Stimulated activated CD4-positive, alpha-beta T cell treated with anti-CD3 and anti-CD28 coated beads, Interleukin-12 subunit alpha, Interleukin-12 subunit beta, amount 100 ng/mL, for 24 hours (primary cell): Measurements from ENCODE around the gene ARHGAP24.

Source experiments
- DNase-seq, 2 experiments: peaks; one replicate each; pipeline ENCODE4 v3.0.0-alpha.2; 2020; ENCODE audit warnings: low read depth in 2 of 2

ARHGAP24 gene

DNA sequence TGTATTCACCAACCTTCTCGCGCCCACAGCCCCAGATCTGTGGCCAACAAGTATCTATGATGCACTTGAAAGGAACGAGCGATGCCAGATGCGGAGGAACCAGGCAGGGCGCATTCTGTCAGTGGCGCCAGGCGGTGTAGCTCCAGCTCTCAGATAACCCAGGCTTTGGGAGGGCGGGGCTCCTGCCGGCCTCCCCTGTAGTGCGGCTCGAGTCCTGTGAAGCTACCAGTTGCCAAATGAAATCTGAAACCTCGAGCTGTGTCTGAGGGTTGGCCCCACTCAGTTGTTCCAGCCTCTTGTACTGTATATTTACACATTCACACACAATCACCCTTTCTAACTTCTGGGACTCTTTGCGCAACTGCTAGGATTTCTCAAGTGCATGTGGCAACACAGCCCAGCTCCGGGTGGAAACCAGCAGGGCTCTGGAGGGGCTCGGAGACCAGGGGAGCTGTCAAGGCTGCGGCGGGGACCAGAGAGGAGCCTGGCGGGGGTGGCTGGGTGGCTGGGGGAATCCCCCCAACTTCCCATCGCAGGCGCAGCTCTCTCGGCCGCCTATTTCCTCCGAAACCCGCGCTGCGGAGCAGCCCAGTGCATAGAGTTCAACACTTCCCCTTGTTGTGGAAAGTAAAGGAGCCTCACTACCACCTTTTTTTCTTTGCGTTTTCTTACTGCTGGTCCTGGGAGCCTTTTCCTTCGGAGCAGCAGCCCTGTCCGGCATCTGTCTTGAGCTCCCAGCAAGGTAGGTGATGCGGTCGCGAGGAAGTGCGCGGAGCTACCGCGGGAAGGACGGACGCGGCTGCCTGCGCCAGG, at the start of gene ARHGAP24:
Gene ARHGAP24, plus strand, starts transcription at position 333 of the 813 bp plus-strand sequence.
- DNase-seq, result peak in 1 of 2 experiments; percentile 1

DNA sequence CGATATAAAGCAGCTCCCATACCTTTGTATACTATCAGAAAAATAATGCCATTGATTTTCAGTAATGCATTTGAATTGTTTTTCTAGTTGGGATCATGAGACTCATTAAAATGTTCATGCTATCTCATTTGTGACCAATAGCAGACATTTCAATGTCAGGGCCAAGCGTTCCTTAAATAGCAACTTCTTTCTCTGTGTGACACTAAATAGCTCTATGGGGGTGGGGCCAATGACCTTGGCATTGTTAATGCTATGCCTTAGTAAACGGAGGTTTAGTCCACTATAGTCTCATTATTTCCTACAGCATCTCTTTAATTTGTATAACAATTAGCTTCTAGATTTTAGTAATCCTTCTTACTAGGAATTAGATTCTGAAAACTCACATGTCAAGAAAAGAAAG, 48.6 kb upstream of the ARHGAP24 start:
- DNase-seq, result no peak

DNA sequence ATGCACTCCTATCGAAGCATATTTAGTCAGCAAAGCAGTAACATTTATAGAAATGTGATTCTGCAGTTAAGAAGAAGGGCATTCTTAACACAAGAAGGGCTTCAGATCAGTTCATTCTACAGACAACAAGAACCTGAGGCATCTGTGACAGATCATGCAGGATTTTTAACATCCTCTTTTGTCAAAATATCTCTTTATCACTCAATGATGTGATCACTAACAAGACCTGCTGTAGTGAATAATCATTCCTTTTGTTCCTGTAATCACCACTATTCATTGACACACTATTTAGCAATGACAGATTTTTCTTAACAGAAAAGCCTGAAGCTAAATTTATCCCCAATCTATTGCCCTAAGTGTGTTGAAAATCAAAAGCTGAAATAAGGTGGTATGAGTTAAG, 47.8 kb upstream of the ARHGAP24 start:
- no peak for DNase-seq

DNA sequence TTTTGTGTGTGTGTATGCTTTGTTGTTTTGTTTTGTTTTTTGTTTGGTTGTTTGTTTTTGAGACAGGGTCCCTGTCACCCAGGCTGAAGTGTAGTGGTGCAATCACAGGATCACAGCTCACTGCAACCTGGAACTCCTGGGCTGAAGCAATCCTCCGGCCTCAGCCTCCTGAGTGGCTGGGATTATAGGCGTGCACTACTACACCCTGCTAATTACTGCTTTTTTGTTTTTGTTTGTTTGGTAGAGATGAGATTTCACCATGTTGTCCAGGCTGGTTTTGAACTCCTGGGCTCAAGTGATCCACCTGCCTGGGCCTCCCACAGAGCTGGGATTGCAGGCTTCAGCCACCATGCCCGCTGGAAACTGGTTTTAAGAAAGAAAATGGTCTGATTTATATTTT, 44.7 kb upstream of the ARHGAP24 start:
- DNase-seq, result no peak

DNA sequence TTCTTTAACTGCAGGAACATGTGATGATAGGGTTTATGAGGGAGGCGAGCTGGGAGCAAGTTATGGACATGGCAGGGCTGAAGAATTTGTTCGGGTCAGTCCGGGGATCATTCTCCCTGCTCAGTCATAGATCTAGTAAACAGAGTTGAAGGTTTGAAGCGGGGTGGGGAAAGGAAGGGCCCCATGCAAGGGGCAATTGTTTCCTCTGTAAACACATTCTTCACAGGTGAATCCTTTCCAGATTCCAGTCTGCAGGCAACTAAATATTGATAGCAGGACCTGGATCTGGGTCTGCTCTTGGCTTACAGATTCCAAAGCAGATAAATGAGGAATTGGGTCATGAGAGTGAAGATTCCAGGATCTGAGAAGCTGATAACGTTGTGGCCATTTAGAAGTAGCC, 44.3 kb upstream of the ARHGAP24 start:
- no peak for DNase-seq

DNA sequence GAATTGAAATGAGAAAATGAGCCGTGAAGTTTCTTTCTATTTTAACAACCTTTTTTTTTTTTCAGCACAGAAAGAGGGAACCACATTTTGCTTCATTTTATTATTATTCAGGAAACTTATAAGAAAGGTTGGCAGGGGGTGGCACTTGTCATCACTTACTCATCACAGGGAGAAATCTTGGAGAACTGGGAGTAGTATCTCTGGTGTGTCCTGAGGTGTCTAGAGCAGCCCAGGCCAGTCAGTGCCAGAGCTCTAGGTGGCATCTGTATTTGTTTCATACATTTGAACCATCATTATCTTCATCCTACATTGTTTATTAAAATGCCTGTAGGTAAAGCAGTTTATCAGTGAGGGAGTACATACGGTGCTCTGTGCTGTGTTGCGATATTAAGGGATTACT, 43.8 kb upstream of the ARHGAP24 start:
- DNase-seq, result no peak

DNA sequence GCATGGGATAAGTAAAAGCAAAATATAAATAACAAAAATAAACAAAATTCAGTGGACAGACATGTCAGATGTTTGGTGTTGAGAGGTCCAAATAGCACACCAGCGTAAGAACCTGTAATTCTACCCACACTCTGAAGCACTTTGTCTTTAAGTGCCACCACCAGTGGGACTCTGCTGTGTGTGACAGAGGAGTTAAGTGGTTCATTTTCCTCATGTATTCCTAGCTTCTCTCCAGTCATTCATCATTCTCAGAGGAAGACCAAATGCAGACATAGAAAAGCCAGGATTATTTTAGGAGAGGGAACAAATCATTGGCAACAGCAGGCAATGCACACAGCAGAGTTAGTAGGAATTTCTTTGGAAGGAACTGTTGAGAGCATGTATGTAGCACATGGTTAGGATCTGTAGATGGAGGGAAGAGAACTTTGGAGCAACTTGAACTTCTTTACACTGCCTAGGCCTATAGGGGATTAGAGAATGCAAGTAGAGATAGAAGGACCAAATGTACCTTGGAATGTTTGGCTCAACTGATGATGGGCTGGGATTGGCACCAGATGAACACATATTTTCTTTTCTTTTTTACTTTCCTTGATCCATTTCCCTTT, 43.0 kb upstream of the ARHGAP24 start:
- no peak for DNase-seq

DNA sequence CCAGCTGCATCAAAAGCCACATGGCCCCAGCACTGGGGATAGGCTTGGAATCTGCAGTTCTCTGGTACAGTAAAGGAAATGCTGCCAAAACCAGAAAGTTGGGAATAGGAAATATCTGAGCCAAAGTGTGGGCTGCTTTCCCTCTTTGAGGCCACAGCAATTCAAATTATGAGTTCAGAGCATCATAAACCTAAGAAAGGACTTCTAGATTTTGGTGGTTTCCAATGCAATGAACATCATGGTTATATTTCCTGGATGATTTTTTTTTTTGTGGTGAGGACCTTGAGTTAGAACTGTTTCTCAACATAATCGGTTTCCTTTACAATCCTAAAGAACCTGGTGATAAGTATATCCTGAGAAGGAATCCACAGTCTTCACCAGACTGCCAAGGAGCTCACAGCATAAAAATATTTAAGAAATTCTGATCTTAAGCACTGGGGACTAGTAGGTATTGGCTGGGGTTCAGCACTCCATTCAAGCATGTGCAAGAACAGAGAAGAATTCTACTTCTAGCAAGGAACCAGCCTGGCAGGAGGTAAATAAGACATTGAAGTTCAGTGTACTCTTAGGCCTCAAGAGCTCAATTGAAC, 29.8 kb upstream of the ARHGAP24 start:
- DNase-seq, result no peak

DNA sequence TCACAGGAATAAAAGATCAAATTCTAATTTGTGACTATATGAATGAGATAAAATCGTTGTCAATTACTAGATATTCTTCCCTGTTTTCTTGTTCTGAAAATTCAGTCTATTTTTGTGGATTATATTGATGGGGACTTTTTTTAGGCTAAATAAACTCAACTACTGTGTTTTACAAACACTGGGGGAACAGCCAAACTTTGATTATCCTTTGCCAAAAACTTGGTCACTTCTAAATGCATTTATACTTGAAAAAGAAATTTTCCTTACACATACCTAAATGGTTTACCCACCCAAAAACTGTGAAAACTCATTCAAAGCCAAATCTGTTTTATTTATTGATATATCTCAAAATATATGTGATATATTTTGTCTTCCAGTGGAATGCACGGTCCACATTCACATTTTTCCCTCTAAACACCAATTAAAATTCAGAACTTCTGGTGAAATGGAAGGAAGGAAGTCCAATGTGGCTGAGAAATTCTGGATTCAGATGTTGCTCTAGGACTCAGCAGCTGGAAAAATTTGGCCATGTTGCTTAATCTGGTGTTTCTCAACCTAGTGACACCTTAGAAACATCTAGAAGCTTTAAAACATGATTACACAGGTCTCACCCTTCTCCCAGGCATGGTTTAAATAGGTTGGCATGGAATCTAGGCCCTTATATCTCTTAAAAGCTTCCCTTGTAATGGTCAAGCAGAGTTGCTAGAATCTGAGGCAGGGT, 28.6 kb upstream of the ARHGAP24 start:
- DNase-seq, result no peak

DNA sequence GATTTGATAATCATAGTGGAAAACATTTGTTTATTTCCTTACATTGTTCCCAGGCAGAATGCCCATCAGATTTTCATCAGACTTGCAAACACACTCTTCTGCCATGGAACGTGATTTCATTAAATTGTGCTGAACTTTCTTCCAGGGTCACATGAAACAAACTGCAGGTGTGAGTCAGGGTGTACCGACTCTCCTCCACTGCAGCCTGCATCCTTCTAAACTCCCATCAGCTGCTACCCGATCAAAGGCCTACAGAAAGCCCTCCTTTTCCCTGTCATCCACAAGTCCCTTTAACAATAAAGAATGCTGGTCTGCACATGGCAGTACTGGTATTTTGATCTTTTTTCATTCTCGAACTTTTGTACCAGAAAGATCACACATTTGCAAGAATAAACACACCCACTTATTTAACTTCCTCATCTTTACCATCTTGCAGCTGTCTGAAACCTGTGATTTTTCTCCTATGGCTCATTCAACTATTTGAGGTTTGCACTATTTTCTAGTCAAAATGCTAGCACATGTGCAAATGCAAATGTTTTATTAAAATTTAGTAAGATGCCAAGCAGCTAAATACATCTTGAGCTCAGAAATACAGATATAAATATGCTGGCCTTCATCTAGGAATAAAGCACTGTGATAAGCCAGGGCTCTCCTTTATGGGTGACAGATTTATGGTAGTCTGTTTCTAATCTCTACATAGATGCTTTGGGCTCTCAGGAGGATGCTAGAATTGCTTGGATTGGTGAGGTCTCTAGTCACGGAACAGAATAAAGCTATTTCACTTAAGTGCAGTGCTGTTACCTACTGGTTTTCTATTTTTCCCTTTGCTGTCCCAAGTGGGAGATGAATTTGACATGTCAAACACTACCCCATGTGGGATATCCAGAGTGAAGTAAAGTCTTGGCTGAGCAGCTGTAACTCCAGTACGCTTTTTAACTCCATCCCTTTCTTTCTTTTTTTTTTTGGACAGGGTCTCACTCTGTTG, 25.8 kb upstream of the ARHGAP24 start:
- no peak for DNase-seq

DNA sequence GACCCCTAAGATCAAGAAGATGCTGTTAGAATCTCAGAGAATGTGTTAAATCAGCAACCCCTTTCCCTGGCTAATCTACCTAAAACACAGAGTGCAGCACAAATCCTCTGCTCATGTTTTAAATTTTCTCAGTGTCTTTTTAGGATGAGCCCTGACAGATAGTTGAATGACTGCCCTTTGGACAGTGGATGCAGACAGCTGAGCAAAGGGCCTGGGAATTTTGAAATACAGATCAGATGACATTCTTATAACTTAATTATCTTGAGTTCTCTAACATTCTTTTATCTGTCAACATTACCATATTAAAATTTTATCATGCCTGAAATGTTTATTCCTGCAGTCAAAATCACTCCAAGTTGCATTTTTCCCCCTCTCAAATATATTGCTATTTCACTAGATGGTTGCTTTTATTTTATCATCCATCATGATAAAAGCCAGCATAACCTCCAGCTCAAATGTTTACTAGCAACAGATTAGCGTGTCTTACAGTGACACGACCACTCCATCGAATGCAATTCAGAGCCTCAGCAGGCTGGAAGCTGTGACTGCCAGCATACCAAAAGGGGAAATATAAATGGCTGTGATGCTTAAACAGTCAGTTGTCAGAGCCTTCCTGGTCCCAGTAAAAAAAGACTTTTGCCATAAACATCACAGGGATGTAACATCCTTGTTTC, 22.8 kb upstream of the ARHGAP24 start:
- no peak for DNase-seq

DNA sequence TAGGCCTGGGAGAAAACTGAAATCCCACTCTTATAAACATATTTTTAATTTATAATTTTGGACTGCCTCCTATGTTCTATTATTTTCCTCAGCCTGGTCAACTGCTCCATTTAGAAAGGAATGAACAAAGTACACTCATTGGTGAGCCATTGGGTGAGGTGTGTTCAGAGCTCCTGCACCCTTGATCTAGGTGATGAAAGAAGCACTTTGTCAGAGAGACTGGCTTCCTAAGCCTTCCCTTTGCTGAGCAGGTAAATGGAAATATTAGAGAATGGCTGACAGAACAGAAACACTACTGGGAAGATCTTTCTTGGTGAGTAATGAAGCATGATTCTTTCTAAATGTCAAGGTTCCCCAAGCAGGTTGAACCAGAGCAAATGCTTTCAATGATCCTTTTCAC, 19.0 kb upstream of the ARHGAP24 start:
- DNase-seq, result no peak

DNA sequence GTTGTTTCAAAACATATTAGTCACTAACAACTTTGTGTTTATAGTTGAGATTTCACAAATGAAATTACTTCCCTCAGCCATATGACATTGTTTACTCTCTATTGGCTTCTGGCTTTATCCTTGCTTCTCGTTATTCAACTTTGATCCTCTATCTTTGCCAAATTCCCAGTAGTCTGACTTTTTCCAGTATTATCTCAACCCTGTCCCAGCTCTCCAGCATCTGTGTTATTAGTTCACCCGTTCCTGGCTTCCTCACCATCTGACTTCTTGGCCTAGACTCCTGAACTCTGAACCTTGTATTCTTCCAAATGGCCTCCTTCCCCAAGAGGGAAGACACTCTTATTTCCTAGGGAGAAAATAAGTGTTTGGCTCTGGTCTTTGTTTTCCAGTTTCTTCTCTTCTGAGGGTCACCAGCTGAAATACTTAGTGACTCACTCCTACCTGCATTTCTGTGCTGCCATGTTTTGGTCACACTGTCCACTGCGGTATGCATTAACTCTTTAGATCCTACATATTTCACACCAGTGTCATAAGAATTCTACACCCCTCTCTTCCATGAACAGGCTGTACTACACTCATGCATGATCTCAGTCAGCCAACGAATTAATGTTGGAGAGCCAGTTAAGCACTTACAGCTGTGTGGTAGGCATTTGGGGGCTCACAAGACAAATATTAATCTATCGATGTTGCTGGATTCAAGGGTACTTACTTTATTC, 17.0 kb upstream of the ARHGAP24 start:
- DNase-seq, result no peak

DNA sequence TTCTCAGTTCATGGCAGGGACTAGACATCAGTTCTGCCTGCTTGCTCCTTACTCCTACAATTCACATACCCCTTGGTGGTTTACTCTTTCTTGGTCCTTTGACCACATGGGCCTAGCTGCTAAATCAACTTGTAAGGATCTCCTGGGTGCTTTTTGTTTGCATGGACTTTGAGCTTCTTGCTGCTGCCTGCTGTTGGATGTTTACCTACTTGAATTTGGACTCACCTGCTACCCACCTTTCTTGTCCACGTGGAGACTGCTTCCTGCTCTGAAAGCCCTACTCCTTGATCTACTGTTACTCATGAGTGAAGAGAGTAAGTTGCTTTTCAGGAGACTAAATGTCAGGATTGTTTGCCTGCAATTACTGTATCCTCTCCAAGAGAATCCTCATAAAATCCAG, 15.2 kb upstream of the ARHGAP24 start:
- DNase-seq, result no peak

DNA sequence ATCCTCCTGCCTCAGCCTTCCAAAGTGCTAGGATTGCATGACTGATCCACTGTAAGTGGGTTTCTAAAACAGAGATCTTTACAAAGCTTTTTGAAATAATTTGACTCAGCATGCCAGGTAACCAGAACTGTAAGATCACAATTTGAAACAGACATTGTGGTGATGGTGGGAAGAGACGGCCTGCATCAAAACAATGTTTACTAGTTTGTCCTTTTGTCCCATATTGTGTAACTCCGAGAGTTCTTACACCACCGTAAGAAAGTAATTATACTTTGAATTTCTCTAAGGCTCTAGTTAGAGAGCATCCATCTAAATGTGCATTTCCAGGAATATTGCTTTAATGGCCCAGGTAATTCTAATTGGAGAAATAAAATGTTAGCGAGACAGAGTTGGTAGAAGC, 594 bp upstream of the ARHGAP24 start:
- no peak for DNase-seq

DNA sequence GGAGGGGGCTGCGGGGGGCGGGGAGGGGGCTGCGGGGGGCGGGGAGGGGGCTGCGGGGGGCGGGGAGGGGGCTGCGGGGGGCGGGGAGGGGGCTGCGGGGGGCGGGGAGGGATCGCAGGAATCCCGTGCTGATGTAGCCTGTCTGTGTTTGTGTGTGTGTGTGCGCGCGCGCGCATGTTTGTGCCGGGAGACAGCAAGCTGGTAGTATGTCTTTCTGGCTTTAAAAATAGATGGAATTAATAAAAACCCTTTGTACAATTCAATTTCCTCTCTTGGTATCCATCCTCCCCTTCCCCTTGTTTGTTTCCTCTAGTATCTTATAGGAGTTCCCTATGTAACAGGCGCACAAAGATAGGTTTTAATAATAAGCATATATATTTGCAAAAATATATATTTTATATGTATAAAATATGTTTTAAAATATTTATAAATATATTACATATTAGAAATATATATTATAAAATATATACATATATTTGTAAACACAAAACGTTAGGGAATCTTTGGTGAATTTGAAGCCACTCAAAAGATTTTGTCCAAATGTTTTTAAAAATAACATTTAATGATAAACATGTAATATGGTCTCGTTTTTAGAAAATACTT, 782 bp downstream of the ARHGAP24 start:
- DNase-seq, result no peak

DNA sequence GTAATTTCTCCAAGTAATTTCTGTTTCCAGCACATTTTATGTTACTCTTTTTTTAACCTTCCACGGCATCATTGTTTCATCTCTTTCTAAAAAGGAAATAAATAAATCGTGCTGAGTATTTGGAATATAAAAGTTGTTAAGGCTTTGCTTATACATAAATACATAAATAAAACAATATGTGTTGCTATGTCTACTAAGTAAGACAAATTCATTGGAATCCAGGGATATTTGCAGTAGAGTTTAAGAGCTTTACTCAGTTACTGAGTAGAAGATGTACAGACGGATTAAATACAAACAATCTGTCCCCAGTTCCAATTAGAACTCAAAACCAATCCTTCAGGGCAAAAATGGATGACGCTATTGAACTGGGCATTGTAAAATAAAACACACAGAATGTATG, 1.4 kb downstream of the ARHGAP24 start:
- DNase-seq, result no peak

DNA sequence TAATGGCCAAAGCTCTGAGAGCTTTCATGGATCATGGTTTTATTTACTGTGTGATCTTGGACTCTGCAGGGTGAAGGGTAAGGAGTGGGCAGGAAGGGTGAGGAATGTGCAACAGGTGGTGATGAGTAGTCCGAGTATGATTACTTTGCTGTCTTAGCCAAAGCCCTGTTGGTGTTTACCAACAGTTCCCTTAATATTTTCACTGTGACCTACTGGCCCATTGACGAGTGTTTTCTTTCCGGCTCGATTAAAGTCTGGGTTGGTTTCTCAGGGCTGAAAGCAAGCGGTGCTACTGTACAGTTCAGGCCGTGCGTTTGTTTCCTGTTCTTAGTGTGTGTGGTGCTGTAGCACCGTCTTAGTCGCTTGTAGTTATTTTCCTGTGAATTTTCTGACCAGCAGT, 2.6 kb downstream of the ARHGAP24 start:
- no peak for DNase-seq

DNA sequence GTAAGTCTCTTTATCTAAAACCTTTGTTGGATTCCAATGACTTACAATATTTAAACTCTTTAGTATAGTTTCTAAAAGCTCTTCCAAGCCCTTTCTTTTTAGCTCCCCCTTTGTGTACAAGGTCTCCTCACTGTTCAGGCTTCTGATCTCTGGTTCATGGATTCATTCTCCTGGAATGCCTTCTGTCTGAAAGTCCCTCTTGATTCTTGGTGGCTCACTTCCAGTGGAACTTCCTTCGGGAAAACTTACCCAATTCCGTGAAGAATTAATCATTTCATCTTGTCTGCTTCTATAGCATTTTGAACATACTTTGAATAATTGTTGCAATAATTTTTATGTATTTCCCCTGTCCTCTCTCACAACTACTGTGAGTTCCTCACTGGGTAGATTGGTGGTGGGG, 3.6 kb downstream of the ARHGAP24 start:
- no peak for DNase-seq
